NCI-H446 treated with DMSO at 0.1 percent for 48 hours (cell line): ENCODE results near the gene GGT6.

ENCODE experiments used
- DNase-seq: peaks from one replicate; lab custom pipeline; 2025; lab: John Stamatoyannopoulos, UW

The GGT6 gene

DNA sequence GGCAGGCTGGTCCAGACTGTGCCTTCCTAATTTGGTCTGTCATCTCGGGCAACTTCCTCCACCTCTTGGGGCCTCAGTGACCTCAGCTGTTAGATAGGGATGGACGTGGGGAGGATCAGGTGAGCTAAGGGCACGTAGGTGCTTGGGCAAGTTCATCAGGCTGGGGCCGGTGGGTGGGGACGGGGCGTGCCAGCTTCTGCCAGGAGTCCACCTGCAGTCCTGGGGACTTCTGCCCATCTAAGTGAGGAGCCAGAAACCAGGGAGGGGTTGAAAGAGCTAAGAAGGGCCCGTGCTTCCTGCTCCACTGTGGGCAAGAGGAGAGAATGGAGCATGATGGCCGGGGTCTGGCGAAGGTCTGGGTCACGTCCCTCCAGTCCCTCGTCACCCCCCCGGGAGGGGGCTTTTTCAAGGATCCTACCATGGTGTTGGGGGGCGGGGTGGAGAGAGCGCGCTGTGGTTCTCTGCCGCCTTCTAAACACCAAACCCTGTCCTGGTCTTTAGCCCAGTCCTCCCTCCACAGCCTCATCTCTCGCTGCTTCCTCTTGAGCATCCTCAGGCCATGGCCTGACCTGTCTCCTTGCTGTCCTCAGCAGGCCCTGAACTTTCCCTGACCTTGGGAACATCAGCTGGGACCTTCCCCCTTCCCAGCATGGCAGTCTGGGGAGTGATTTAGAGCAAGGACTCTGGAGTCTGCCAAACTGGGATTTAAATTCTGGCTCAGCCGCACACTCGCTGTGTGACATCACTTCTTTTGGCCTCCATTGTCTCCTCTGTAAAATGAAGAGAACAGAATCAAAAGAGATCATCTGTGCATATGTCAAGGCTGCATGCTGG is 40.1 kb downstream of the GGT6 start:
- DNase-seq, result no peak

DNA sequence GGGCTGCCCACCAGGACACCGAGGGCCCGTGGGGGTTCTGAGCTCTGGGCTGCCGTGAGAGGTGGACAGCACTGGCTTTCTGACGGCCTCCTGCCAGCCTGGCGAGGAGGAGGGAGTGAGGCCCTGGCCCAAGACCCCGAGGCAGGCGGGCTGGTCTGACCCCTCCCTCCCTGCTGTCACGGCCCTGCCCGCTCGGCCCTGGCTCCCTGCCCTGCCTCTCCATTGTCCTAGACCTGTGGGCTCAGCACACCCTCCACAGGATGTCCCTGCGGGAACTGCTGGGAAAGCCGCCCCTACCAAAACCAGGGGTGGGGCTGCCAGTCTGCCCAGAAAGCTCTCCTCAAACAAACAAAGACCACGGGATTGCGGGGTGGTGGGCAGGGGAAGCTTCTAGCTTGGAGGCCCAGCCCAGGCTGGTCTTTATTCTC is 41.0 kb downstream of the GGT6 start:
- DNase-seq, result no peak

DNA sequence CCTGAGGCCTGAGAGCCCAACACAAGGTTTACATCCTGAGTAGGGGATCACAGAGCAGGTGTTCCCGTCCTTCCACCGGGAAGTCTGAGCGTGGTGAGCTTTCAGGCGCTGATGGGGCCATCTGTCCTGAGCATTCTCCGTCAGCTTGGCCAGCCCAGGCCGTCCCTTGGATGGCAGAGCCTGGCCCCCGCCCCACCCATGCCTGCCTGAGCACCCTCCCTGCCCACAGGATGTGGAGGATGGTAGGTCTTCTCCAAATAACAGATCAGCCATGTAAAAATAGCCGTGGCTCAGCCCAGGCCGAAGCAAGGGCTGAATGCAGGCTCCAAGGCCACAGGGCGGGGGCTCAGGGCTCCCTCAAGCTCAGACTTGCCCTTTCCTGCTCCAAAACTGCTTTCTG is 41.5 kb downstream of the GGT6 start:
- DNase-seq, result no peak

DNA sequence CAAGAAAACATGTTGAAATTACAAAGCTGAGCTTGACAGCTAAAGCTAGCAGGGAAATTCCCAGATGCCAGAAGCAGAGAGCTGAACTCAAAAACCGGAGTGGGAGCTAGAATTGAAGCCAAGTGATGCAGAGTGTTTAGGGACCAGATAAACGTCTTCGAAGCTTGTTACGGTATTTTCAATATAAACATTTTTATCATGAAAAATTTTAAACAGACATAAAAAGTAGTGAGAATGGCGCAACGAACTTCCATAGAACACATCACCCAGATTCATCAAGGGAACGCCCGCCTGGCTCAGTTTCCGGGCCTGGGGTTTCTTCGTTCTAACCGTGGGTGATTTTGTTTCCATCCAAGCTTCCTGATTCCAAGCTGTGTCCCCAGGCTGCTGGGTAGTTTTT is 43.6 kb downstream of the GGT6 start:
- no peak for DNase-seq

DNA sequence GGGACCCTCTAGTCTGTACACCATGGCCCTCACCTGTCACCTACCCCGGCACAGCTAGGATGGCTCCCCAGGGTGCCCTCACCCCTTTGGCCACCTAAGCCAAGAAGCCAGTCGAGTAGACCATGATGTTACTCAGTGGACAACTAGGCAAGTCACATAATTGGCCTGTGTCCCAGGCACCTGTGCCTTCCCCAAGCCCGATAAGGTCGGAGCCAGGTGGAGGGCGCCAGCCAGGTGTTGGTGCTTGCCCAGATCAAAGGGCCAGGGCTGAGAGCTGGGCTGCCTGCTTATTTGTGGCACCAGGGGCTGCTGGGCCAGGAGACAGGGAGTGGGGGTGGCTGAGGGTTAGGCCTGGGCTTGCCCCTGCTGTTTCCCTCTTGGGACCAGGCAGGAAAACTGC is 44.9 kb downstream of the GGT6 start:
- DNase-seq, result no peak

DNA sequence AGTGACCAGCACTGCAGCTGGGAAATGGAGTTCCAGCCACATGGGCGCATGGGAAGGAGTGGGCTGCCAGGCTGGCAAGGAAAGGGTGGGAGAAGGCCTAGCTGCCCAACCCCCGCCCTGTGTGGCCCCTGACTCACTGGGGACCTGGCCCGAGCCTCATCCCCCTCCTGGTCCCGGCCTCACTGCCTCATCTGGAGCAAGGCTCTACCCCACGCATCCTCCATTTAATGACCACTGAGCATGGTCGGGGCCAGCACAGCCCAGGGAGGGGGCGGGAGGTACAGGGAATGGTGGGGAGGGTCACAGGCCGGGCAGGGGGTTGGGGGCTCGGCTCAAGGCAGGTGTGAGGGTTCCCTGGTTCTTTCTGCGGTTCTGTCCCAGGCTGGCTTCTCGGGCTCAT is 45.6 kb downstream of the GGT6 start:
- DNase-seq, result no peak

DNA sequence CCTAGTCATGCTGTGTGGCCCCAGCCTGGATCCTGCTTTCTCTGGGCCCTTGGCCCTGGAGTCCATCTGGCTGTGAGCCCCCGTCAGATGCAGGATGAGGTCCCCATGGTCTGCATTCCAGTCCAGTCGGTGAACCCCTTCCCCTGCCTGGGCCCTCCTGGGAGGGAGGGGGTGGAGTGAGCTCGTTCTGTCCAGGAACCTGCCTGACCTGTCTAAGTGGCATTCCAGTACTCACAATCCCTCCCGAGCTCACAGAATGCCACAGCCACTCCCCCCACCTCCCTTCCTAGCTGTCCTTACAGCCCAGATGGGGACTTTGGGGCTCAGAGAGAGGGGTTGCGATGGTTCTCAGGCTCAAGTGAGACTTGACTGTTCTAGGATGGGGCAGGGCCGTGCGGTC is 46.2 kb downstream of the GGT6 start:
- no peak for DNase-seq

DNA sequence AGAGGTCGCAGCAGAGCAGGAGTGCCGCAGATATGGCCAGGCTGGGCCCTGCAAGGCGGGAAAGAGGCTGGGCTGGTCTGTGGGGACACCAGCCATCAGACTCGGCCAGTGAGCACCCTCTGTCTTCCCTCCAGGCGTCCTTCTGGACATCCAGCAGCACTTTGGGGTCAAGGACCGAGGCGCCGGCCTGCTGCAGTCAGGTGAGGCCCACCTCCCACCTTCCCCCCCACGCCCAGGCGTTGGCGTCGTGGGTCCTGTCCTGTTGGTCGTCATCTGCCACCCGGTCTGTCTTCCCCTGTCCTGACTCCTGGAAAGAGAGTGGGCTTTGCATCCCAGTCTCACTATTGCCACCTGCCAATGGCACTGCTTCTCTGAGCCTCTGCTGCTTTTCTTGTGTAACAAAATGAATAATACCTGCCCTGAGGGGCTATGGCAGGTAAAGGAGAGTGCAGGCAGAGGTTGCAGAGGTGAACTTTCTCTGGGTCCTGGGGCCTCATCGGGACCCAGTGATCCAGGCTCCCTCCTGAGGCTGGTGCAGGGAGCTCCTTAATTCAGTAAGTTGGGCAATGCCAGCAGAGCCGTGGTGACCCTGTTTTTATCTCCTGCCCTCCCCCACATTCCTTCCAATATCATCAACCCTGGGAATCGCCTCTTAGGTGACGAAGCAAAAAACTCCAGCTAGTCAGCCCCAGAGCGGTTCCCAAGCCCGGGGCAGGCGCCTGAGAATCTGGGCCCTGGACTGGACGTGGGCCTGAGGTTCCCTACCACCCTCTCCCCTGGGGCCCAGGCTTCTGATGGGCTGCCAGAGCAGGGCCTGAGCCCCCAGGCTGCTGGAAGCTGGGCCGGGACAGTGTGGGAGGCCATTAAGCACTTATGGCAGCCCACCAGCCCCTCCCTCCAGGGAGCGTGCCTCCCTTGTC is 47.0 kb downstream of the GGT6 start:
- DNase-seq, result no peak

DNA sequence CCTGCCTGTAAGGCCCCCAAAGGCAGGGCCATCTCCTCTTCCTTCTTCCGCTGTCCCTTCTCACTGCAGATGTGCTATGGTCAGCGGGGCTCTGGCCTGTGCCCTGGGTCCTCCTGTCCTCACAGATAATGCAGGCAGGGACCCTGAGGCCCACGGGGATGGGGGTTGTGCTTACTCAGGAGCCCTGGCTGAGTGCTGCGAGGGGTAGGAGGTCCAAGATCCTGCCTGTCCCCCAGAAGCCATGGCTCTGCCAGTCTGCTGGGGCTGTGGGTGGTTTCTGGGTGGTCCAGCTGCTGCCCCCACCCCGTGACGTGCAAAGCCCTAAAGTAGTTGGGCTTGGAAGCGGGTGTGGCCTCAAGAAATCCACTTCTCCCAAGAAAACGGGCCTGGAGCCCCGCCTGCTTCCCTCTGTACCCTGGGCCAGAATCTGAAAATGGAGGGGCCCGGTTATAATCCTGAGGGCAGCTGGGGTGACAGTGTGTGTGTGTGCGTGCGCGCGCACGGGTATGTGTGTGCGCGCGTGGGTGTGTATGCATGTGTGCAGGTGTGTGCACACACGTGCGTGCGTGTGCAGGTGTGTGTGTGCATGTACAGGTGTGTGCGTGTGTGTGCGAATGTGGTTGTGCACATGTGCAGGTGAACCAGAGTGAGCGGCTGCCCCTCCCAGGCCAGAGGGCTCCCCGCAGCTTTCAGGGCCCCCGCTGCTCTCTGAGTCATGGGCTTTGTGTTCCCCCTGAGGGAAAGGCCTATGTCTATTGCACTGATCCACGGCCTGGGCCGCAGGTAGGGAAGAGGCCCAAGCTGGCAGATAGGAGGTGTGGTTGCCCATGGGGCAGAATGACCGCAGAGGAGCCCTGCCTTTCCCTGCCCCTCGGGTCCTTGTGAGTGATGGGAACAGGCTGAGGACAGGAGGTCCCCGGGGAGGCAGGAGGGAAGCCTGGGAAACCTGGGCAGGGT is 47.9 kb downstream of the GGT6 start:
- DNase-seq, result no peak

DNA sequence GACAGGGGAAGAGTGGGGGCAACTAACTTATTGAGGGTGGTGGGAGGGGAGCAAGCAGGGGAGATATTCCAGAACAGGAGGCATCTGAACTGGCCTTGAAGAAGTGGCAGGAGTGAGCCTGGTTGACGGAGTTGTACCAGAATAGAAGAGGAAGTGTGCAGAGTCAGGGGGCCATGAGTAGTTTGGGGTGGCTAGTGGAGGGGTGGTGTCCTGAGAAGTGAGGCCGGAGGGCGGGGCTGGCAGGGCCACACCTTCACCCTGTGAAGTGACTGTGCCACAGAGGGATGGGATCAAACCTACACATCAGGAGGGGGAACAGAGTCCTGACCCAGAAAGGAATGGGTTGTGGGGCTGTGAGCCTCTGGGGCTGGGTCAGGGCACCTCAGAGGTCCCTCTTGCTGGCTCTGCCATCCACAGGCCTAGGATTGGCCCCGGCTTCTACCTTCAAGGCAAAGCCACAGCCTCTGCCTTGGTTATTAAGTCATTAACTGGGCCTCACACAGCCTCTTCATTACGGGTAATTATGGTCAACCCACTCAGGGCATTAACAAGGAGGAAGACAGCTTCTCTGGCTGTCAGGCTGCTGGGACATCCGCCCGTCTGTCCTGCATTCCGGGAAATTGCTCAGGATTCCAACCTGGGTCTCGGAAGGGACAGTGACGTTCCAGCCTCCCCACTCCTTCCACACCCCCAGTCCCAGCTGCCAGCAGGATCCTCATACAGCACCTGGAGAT is 49.0 kb downstream of the GGT6 start:
- no peak for DNase-seq

DNA sequence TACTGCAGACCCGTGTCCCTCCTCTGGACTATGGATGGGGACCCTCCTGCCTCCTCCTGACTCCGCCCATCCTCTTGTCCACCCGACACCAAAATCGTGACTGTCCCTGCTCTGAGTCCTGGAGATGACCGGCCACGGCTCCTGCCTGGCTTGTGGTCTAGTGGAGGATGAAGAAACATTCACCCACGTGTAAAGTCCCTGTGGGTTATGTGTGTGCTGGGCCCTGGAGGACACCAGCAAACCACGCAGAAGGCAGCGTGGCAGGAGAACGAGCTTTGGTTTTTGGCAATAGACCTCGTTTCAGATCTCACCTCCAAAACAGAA is 49.8 kb downstream of the GGT6 start:
- DNase-seq, result no peak

DNA sequence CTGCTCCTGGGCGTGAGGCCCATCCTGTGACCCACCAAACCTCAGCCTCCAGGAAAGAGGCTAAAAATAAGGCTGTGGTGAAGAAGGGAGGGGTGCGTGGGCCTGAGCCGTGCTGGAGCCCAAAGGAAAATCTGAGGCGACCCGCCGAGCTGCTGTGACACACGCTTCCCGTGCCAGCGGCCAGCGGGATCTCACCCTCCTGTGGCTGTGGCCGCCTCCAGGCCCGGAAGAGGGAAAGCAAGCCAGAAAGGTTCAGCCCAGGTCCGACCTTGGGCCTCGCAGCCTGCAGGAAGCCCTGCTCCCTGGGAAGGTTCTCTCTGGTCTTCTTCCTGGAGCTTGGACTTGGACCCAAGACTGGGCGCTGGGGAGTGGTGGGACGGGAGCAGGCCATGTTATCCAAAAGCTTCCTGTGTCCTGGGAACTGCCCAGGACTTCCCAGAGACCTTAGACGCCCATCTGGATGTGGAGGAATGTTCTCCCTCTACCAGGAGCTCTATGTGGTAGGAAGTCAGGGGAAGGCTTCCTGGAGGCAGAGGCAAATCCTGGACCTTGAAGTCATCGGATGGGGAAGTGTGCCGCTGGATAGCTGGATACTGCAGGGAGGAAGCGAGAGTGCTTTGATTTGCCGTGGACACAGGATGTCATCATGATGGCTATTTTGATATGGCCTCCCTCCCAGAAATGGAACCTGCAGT is 50.3 kb downstream of the GGT6 start:
- no peak for DNase-seq

DNA sequence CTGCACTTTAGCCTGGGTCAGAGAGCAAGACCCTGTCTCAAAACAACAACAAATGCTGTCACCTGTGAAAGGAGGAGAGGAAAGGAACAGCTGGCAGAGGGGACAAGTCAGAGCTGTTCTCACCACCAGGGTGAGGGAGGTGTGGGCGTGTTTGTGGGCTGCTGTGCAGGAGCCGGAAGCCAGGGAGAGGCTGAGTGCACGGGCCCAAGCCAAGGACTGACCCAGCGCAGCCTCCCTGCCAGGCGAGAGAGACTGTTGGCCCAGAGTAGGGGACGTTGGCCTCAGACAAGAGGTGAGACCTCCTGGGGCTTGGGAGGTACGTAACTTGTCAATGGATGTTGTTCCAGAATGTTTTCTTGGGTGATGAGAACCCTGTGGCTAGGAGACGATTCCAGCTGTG is 51.0 kb downstream of the GGT6 start:
- no peak for DNase-seq

DNA sequence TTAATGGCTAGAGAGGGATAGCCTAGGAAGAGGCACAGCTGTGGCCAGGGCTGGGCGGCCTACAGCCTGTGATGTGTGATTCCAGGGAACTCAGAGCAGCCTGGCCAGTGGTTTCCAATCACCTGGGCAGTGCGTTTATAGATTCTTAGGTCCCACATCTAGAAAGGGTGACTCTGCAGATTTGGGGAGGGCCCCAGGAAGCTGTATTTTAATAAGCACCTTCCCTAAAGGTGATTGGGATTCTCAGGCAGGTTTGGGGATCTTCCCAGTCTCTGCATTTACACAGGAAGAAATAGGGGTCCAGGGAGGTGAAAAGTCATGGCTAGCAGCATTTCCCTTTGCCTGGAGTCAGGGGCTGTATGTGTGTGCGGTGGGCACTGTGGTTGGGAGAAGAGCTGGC is 52.2 kb downstream of the GGT6 start:
- no peak for DNase-seq

DNA sequence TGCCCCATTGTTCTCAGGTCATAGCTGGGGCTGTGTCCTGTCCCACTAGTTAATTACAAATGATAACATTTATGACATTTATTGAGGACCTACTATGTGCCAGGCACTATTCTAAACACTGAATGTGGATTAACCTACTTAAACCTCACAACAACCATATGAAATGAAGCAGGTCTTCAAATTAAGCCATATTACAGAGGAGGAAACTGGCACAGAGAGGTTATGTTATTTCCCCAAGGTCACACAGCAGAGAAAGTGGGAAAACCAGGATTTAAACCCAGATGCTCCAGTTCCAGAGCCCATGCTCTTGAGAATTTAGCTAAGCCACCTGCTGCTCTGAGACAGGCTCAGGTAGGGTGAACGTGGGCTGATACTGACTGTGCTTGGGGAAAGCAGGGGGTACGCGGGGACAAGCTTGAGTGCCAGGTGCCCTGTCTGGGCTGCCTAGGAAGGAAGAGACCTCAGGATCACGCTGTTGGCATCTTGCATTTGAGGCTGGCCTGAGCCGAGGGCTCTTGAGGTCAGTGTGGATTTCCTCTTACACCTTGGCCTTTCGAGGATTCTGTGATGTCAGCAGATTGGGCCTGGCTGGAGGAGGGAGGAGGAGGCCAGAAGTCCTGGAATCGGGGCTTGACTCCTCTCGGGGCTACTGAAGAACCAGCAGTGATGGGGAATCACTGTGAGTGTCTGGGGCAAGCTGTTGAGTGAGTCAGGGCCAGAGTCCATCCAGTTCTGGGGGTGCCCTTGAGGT is 52.8 kb downstream of the GGT6 start:
- DNase-seq, result no peak
